Measurements from ENCODE around the gene NDUFB2.

DNA sequence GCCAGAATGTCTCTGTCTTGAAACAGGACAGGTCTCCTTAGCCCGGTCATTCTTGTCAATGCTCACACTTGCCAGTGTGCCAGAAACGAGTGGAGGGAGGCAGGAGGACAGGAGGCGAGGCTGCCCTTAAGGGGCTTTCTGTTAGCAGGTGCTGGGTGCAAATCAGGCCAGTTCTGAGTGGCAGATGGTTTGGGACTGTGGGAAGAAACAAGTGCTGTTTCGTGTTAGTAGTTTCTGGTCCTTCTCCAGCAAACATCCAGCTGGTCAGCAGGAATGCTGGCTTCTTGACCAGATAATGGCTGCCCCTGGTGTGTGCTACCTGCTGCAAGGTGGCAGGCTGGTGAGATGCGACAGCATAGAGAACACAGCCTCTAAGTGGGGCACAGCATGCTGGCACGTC lies 8.2 kb upstream of the NDUFB2 start:
- TF ChIP-seq, protein P1, sequence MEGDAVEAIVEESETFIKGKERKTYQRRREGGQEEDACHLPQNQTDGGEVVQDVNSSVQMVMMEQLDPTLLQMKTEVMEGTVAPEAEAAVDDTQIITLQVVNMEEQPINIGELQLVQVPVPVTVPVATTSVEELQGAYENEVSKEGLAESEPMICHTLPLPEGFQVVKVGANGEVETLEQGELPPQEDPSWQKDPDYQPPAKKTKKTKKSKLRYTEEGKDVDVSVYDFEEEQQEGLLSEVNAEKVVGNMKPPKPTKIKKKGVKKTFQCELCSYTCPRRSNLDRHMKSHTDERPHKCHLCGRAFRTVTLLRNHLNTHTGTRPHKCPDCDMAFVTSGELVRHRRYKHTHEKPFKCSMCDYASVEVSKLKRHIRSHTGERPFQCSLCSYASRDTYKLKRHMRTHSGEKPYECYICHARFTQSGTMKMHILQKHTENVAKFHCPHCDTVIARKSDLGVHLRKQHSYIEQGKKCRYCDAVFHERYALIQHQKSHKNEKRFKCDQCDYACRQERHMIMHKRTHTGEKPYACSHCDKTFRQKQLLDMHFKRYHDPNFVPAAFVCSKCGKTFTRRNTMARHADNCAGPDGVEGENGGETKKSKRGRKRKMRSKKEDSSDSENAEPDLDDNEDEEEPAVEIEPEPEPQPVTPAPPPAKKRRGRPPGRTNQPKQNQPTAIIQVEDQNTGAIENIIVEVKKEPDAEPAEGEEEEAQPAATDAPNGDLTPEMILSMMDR (IDR thresholded peaks at IDR 0.05), result no peak
- TF ChIP-seq POLR2A (IDR thresholded peaks at IDR 0.05), result no peak
